HL-60/S4 treated with retinoic acid at 250 ng/mL for 4 days and 3 days (cell line): ENCODE results near the gene GYPC.
"Not testable (repeated sequence)": the region's sequence is repeated elsewhere in the genome, so short reads cannot be mapped to it uniquely, and the experiment has no call there.

Source experiments
- in situ Hi-C: fragments of 300-500 bp; cut with MboI; formaldehyde crosslinking; loops from 2 replicates; pipeline ENCODE4 v1.7.0; 2022; ENCODE audit warnings: low sequenced_read_pairs

The GYPC gene

DNA sequence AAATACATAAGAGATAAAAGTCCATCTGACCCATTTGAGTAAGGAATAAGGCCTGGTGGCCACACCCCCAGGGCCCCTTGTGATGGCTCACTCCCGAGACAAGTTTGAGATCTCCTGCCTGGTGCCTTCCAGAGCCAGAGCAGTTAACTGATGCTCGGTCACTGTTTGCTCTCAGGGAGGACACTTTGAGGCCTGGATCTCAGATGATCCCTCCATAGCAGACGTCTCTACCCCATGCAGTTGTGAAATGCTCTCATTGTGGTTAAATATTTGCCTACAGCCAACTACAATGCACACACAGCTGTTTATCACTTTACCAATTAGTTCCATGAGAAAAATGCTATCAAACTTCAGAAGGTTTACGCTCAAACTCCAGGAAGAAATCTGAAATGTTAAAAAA is 12.3 kb downstream of the GYPC start:
- in situ Hi-C loops = no loop called here

DNA sequence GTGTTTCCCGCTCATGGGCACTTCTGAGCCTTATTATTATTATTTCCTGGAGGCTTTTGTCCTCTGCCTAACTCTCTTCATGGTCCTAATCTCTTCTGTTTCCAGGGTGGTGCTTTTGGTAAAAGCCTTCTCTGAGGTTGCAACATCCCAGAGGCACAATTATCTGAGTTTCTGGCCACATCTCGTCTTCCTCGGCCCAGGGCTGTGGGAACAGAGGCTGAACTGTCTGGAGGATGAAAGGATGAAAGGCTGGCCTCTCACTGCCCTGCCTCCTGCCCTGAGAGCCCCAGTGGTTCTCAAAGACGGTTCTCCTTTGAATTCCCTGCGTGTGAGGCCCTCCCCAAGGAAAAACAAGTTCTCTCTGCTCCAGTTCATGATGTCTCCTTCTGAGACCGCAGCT is 13.8 kb downstream of the GYPC start:
- in situ Hi-C loops = no loop called here

DNA sequence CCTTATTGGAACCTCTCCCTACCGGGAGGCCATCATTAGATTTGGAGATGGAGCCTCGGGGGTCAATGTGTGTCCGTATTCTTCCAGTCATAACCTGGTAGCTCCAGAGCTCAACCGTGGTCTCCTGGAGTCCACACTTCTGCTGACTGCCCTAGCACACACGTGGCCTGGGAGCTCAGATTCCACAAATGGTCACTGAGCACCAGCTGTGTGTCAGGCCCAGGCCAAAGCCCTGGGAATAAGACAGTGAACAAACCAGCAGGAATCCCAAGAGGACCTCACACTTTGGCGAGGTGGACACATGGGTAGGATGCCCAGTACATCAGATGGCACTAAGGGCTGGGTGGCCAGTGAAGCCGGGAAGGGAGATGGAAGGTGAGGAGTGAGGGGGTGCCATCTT is 15.5 kb downstream of the GYPC start:
- in situ Hi-C loops = no loop called here

DNA sequence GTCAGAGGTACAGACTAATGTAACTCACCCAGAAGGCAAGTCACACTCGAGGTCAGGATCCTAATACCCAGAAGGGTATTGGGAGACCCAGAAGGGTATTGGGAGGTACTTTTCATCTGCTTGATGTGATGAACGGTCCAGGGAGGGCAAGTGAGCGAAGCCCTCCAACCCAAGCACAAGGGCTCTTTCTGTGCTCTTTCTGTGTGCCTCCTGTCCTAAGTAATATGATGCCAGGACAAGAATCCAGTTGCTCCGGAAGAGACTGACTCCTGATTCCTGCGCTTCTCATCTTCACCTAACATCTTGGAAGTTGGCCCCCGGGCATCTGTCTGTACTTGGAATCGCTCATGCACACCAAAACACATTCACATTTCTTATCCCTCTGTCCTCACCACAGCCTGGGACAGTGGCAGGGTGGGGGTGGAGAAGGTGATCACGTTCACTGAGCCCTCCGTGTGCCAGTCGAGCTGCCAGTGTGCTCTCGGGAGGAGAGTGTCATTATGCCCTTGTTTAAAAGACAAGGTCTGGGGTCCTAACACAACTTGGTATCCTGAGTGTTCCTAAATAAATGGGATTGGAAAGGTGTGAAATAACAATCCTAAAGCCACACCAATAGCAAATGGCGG is 17.1 kb downstream of the GYPC start:
- in situ Hi-C loops = no loop called here

DNA sequence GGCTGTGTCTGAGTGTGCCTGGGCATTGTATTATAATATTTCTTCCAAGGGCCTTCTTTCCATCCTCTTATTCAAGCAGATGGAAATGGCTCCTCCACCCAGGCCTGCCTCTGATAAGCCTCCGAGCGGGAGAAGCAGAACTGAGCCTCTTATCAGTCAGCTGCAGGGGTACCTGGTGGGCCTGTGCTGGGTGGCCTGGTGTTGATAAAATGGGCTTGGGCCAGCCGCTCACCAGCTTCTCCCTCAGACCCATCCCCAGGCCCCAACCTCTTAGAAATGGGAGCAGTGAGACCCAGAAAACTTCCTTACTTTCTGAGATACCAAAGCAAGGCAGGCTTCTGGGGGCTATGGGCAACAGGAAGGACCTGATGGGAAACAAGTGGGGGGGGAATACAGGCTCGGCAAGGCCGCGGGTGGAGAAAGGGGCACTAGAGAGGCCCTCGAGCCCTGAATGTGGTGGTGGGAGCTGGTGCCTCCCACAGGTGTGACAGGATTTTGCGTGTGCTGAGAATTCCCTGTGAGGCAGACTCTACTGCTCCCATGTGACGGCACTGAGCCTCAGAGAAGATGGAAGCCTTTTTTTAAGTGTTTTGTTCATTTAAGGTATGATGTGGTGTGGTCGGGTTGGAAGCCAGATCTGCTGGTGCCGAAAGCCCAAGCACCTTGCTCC is 18.3 kb downstream of the GYPC start:
- in situ Hi-C loops = no loop called here

DNA sequence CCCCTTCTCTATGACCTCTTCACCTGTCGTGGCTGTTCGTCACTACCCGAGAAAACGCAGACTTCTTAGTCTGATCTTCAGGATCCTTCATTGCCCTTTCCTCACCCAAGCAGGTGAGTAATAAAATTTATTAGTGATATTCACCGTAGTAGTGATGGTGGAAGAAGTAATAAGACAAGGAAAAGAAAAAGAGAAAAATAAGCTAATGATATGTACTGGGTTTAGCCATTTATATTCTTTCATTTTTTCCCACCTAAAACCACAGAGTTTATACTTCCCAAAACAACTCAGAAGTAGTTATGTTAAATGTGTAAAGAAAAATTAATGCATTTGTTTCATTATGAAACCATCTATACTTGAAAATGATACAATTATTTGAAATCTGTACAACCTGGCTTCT is 19.7 kb downstream of the GYPC start:
- in situ Hi-C loops = no loop called here

DNA sequence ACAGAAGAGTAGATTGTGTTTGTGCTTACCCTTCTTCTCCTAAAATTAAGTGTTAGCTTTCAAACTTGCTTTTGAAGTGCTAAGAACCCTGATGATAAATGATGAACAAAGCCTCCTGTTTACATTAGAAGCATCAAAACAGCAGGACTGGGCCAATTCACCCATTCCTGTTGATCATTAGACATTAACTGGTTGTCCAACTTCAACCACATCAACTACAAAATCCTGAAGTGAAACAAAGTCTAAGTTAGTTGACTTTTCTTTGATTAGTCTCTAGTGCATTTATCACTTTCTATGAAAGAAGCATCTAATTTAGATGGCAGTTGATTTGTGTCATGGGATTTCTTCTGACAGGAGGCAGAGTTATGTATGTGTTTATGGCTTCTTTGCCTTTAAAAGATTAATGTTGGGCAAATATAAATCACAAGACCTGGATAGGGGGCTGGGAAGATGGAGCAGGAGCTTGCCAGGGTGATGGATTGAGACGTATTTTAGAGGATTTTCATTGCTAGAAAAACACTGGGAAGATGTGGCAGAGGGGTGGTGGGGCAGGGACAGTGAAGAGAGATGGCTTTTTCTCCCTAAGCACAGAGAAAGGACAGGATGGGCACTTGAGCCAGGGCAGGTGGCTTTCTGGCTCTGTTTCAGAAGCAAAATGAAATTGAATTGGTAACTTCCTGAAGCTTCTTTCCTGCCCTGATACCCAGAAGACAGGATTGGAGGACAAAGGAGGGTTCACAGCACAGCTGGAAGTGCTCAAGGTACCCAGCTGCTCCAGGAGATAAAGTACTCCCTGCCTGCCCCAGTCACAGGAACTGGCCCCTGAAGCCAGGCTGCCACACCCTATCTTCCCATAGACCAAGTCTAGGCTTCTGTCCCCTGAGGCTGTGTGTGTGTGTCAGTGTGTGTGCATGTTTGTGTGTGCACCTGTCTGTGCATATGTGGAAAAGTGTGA is 20.5 kb downstream of the GYPC start:
- in situ Hi-C loops = no loop called here

DNA sequence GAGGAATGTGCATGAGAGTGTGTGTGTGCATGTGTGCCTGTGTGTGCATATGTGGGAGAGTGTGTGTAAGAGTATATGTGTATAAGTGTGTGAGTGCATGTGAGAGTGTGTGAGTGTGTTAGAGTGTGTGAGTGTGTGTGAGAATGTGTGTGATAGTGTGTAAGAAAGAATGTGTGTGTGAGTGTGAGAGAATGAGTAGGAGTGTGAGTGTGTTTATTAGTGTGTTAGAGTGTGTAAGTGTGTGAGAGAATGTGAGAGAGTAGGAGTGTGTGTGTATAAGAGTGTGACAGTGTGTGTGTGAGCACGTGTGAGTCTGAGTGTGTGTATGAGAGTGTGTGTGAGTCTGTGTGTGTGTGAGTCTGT is 21.2 kb downstream of the GYPC start:
- in situ Hi-C loops = no loop called here

DNA sequence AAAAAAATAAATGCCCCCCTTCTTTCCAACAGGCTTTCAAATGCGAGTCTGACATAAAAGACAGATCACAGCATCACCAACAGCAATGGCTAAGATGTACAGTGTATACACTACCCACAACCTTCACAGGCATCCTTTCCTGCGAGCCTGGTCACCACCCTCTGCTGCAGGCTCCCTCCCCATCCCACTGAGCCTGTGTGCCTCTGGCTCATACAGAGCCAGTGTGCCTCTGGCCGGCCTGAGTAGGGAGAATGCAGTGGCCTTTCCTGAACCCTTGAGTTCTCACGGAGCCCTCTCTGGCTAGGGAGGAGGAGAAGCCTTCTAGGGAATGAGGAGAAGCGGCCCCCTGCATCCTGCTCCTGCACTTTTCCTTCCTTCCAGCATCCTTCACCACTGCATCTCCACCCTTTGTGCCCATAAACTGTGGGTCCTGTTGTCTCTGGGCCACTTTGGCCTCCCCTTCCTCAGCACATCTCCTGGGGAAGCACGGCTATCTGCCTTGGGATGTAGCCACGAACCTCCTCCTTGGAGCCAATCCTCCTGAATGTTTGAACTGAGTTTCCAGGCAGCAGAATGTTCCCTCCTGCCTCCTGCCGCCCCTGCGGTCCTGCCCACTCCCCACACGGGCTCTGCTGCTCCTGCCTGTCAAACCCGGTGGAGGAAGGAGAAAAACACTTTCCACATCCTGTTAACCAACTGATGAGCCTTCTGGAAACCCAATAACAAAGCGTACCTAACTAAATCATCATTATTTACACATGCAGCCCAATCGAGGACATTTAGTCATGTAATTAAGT is 22.5 kb downstream of the GYPC start:
- in situ Hi-C loops = no loop called here

DNA sequence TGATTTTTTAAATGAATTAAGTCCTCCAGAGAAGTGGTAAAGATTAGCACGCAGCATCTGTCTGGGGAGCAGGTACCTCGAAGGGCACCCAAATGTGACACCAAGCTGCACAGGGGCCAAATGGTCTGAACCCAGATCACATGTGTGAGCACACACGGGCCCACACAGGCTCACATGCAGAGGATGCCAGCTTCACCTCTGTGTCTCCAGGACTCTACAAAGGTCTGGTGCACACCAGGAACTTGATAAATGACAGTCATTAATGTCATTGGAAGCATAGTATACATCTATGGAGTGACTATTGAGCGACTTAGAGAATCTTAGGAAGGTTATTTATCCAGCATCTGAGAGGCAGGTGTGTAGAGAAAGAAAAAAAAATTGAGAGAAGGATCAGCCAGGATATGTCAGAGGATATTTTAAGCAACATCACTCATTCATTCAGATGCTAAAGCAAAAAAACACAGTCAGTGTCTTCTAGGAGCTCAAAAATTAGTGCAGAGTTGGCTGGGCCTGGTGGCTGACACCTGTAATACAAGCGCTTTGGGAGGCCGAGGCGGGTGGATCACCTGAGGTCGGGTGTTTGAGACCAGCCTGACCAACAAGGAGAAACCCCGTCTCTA is 23.2 kb downstream of the GYPC start:
- in situ Hi-C loops = no loop called here

DNA sequence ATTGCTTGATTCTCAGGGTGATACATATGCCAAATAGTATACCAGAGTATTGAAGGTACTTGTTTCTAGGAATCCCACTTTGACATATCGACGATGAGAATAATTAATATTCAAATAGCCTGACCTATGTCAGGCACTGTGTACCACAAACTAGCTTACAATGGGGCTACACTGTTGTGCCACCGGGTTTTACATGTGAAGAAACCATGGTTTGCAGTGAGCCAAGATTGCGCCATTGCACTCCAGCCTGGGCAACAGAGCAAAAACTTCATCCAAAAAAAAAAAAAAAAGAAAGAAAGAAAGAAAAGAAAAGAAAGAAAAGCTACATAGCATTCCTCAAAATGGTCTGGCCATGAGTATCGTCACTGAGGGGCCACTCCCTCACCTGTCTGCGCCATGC is 25.5 kb downstream of the GYPC start:
- in situ Hi-C loops = no loop called here

DNA sequence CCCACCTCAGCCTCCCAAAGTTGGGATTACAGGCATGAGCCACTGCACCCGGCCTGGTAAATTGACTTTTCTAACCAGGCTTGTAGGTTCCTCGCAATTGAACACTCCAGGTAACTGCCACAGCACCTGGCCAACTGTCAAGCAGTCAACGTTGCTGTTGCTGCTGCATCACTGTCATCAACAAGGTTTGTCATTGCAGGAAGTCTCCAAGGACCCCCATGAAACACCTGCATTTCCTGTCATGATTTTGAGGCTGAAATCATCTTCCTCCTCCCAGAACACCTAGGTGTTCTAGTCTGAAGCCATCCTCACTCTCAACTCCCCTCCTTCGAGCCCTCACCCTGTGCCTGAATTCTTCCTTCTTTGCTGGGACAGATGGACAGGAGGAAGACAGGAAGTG is 29.7 kb downstream of the GYPC start:
- in situ Hi-C loops = no loop called here

DNA sequence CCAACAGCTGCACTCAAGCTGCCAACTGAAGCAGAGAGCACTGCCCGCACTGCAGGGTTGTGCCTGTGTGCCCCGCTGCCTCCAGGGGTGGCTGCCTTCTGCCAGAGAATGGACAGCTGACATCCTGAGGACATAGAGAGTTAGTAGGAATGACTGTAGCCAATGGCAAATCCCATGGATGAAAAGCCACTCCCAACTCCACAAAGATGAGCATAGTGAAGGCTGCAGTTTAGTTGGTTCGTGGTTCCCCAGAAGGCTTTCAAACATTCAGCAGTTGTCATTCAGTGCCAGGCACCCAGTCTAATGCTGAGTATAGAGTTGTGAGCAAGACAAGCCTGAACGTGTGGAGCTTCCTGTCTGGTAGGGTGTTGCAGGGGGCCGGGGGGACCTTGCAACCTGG is 30.3 kb downstream of the GYPC start:
- in situ Hi-C loops = no loop called here

DNA sequence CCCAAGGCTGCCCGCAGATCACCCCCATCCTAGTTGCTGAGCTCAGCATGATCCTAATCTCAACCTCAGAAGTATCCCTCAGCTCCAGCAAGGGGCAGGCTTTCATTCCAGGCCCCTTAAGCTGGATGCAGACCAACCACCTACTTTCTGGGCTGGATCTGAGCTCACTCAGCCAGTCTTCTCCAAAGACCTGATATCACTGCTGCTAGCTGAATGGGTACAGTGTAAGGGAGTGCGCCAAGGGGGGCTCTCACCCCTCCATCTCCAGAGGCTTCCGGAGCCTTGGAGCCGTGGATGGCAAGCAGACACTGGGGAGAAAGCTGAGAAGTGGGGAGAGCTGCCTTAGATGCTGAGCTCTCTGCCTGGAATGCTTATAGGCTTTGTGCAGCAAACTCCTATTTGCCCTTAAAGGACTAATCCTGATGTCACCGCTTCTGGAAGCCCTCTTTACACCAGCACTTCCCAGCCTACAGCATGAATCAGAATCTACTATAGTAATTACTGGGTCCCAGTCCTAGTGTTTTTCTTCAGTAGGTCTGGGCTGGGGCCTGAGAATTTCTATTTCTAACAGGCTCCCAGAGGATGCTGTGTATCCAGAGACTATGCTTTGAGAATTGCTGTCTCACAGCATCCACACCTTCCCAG is 31.0 kb downstream of the GYPC start:
- in situ Hi-C loops = no loop called here

DNA sequence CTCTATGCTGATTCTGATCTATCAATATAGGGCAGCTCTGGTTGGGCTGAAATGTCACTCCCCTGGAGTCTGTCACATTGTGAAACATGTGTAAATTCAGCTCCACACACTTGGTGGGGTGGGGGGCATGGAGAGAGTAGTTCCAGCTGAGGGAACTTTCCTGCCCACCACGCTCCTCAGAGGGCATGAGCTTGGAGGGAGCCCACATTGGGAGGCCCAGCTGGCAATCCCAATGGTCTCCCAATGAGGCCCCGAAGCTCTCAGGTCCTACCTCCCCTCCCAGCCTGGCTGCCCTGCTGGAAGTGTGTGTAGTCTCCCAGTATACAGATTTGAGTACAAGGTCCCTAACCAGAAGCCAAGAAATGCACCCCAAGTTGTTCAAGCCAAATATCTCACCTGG is 31.5 kb downstream of the GYPC start:
- in situ Hi-C loops = no loop called here

DNA sequence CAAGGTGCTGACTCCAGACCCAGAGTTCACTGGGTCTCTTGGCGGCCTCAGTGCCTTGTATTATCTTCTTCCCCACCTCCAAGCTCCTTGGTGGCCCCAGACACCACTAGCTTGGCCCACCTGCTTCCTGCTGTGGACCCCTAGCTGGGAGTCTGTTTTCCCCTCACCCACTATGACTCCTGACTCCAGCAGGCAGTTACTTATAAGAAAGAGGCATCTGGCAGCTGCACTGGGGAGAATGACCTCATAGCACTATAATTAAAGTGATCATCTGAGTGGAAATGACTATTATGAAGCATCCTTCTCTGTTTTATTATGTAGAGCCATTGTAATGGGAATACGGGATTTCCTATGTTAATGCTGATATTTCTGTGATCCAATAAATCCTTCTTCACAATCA is 32.6 kb downstream of the GYPC start:
- in situ Hi-C loops = not testable (repeated sequence)

DNA sequence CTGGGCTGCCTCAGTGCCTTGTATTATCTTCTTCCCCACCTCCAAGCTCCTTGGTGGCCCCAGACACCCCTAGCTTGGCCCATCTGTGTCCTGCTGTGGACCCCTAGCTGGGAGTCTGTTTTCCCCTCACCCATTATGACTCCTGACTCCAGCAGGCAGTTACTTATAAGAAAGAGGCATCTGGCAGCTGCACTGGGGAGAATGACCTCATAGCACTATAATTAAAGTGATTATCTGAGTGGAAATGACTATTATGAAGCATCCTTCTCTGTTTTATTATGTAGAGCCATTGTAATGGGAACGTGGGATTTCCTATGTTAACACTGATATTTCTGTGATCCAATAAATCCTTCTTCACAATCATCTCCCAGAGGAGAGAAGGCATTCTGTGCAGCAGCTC is 36.3 kb downstream of the GYPC start:
- in situ Hi-C loops = not testable (repeated sequence)

DNA sequence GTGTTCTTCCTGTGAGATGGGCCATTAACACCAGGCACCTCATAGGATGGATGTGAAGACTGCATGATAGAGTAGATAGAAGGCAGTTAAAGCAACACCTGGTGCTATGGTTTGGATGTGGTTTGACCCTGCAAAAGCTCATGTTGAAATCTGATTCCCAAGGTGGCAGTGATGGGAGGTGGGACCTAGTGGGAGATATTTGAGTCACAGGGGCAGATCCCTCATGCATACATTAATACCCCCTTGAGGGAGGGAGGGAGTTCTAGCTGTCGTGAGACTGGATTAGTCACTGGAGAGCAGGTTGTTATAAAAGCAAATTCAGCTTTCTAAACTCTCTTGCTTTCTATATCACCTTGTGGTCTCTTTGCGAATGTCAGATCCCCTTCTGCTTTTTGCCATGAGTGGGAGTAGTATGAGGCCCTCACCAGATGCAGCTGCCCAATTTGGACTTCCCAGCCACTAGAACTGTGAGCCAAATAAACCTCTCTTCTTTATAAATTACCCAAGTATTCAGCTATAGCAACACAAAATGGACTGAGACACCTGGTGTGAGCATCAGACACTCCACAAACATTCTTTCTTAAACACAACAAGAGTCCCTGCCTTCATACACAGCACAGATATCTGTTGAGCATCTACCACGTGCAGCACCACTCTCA is 37.1 kb downstream of the GYPC start:
- in situ Hi-C loops = not testable (repeated sequence)

DNA sequence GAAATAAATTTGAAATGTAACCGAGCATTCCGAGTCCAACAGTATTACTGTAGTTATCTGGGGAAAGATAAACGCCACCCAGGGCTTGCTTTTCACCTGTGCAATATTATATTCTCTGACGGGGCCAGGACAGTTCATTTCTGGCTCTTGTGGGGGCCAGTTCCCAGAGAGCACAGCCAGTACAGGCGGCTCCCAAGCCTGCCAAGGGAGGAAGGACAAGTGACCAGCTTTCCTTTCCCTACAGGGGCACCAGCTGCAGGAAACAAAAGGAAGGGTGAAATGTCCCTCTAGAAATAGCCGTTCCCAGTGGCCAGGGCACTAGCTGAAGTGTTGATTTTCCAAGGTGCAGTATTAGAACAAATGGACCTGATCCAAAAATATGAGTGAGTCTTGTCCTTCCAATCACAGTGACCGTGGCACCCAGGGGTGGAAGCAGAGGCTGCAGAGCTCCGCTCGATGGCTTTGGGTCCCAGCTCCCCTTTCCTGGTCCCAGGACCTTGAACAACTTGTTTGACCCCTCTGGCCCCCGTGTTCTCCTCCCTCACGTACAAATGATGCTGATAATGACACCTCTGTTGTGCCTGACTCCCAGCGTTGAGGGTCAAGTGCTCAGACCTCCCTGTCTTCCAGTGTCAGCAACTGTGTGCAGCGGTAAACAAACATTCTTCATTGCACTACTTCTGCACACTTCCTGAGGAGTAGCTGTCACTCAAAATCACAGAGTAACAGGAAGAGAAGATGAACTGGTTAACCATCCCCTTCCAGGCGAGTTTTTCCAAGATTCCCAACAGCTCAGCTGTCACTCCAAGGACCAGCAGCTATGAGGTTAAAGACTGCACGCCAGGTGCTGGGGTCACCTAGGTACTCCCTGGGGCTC is 40.9 kb downstream of the GYPC start:
- in situ Hi-C loops = no loop called here
